Activated CD8-positive, alpha-beta T cell treated with anti-CD3 and anti-CD28 coated beads for 36 hours (primary cell): ENCODE data around the gene SYNGAP1. TPM values are rescaled to one million over a fixed set of nuclear protein-coding genes. Genes with fewer than 3 reads are reported as not detected.

Experiments
- ATAC-seq: fragments of 200-7000 bp; cut with Tn5 transposase; one replicate; pipeline ENCODE4 v1.10.0; 2021; ENCODE audit warnings: mild to moderate bottlenecking, moderate library complexity
- CTCF ChIA-PET: fragments of 350-600 bp; sonication (Branson Sonifier 250); formaldehyde crosslinking; loops from one replicate; lab custom pipeline; 2021; ENCODE audit warnings: antibody characterized with exemption; lab: Charles Lee
- POLR2A ChIA-PET: fragments of 350-600 bp; sonication (Branson Sonifier 250); formaldehyde crosslinking; loops from one replicate; lab custom pipeline; 2021; ENCODE audit warnings: antibody characterized with exemption; lab: Charles Lee
- DNase-seq: peaks from one replicate; pipeline ENCODE4 v3.0.0-alpha.2; 2020
- H3K27ac Mint-ChIP-seq: one replicate; pipeline ENCODE4 v1.8.0; 2021; ENCODE audit warnings: mild to moderate bottlenecking, mixed read lengths
- H3K27me3 Mint-ChIP-seq: one replicate; pipeline ENCODE4 v1.8.0; 2021; ENCODE audit warnings: mixed read lengths
- H3K36me3 Mint-ChIP-seq: one replicate; pipeline ENCODE4 v1.8.0; 2021; ENCODE audit warnings: low read depth, mixed read lengths
- H3K4me1 Mint-ChIP-seq: one replicate; pipeline ENCODE4 v1.8.0; 2021; ENCODE audit warnings: low read depth, mixed read lengths
- H3K4me3 Mint-ChIP-seq: one replicate; pipeline ENCODE4 v1.8.0; 2021; ENCODE audit warnings: mild to moderate bottlenecking, moderate library complexity, mixed read lengths
- H3K9me3 Mint-ChIP-seq: one replicate; pipeline ENCODE4 v1.8.0; 2021; ENCODE audit warnings: mixed read lengths
- intact Hi-C: fragments of 100-400 bp; cut with micrococcal nuclease; formaldehyde crosslinking; loops from one replicate; pipeline ENCODE4 v1.10.0; 2022
- total RNA-seq, 2 experiments: library from RNA; stranded (reverse); gene quantifications; one replicate each; pipeline ENCODE4 v1.2.3, GENCODE V29; 2021
- TF ChIP-seq, protein P1 (sequence below): fragments of 200-600 bp; IDR thresholded peaks from one replicate; pipeline ENCODE4 v1.8.0; 2022; ENCODE audit warnings: antibody characterized with exemption, mild to moderate bottlenecking

Gene SYNGAP1
- total RNA-seq, 2 experiments from 2014 or later: 57.9 to 67.0 TPM

DNA sequence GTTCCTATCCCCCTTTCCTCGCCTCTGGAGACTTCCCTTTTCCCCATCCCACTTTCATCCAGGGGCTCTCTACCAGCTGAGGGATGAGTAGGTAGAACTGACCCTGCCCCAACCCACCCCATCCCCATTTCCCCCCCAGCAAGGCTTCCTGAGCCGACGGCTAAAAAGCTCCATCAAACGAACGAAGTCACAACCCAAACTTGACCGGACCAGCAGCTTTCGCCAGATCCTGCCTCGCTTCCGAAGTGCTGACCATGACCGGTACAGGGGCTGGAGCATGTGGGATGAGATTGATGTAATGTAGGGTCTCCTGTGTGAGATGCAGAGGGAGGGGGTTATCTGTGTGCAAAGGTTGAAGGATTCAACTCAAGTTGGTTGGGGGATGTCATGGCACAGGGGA is 12.7 kb downstream of the SYNGAP1 start:
- no peak for ATAC-seq
- ChIA-PET CTCF (interaction anchor here (1.1 kb wide), 1 partner anchor 18 kb away, joined by 3 read pairs; no protein-coding TSS in a partner anchor), POLR2A (no interaction called here)
- intact Hi-C loops: no loop called here
- H3K9me3 Mint-ChIP-seq: no peaks in the 10 kb centered on the region
- peak overlapping the region; percentile 88 for H3K4me3 Mint-ChIP-seq
- H3K27me3 Mint-ChIP-seq: no peaks in the 10 kb centered on the region
- peaks cover 30% of the 10 kb centered on the region for H3K36me3 Mint-ChIP-seq
- TF ChIP-seq, protein P1, sequence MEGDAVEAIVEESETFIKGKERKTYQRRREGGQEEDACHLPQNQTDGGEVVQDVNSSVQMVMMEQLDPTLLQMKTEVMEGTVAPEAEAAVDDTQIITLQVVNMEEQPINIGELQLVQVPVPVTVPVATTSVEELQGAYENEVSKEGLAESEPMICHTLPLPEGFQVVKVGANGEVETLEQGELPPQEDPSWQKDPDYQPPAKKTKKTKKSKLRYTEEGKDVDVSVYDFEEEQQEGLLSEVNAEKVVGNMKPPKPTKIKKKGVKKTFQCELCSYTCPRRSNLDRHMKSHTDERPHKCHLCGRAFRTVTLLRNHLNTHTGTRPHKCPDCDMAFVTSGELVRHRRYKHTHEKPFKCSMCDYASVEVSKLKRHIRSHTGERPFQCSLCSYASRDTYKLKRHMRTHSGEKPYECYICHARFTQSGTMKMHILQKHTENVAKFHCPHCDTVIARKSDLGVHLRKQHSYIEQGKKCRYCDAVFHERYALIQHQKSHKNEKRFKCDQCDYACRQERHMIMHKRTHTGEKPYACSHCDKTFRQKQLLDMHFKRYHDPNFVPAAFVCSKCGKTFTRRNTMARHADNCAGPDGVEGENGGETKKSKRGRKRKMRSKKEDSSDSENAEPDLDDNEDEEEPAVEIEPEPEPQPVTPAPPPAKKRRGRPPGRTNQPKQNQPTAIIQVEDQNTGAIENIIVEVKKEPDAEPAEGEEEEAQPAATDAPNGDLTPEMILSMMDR: no peak
- peak overlapping the region; percentile 61 for H3K27ac Mint-ChIP-seq
- DNase-seq: no peak
- peaks cover 54% of the 10 kb centered on the region for H3K4me1 Mint-ChIP-seq

- no peaks in the 10 kb centered on the region for H3K9me3 Mint-ChIP-seq
- CTCF ChIA-PET: no interaction called here
Measured at GRCh38 chr6:33433001-33433543, 13.2 kb downstream of the SYNGAP1 start.

DNA sequence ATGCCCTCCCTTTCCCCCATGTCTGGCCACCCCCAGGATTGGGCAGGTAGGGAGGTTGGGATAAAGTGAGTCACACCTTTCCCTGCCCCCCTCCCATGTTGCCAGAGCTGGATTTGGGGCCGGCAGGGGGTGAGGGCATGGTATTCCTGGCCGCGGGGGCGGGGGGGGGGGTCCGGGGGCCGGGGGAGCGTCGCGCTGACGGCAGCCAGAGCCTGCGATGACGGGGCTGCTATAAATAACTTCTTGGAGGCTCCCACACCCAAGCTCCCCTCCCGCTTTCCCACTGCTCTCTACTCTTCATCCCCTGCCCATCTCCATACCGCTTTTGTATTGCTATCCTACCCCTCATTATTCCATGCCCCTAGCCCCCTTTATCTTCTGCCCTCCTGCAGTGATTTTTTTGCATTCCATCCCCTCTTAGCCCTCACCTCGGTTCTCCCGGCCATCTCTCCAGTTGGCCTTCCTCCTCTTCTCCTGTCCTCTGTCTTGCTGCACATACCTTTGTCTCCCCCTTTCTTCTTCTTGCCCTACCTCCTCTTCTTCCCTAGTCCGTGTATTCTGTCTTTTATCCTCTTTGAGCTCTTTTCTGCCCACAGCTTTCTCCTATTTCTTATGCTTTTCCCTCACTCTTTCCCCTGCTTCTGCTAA is 13.8 kb downstream of the SYNGAP1 start:
- DNase-seq (no peak), ATAC-seq (no peak)
- Mint-ChIP-seq H3K9me3 (no peaks in the 10 kb centered on the region), H3K4me3 (no peak overlapping the region), H3K27ac (no peak overlapping the region), H3K27me3 (no peaks in the 10 kb centered on the region), H3K36me3 (peaks cover 32% of the 10 kb centered on the region), H3K4me1 (peaks cover 48% of the 10 kb centered on the region)
- TF ChIP-seq, protein P1: no peak
- ChIA-PET CTCF (no interaction called here), POLR2A (interaction anchor here (1.3 kb wide), 1 partner anchor 8 kb away, joined by 3 read pairs; no protein-coding TSS in a partner anchor)
- intact Hi-C loops: no loop called here

More at GRCh38 chr6:33433001-33433543, 13.2 kb downstream of the SYNGAP1 start:
- peaks cover 30% of the 10 kb centered on the region for H3K36me3 Mint-ChIP-seq
- intact Hi-C loops: no loop called here
- H3K27ac Mint-ChIP-seq: no peak overlapping the region
- H3K4me1 Mint-ChIP-seq: peaks cover 54% of the 10 kb centered on the region
- TF ChIP-seq, protein P1: no peak
- POLR2A ChIA-PET: interaction anchor here (1.3 kb wide), 1 partner anchor 8 kb away, joined by 3 read pairs; no protein-coding TSS in a partner anchor
- peak overlapping the region; percentile 88 for H3K4me3 Mint-ChIP-seq
- DNase-seq (no peak), ATAC-seq (no peak)
- no peaks in the 10 kb centered on the region for H3K27me3 Mint-ChIP-seq

GRCh38 chr6:33434961-33435360 is 15.1 kb downstream of the SYNGAP1 start:
- Mint-ChIP-seq H3K4me3 (no peak overlapping the region), H3K9me3 (no peaks in the 10 kb centered on the region), H3K27ac (no peak overlapping the region), H3K27me3 (no peaks in the 10 kb centered on the region), H3K4me1 (peaks cover 42% of the 10 kb centered on the region), H3K36me3 (peaks cover 38% of the 10 kb centered on the region)
- TF ChIP-seq, protein P1: no peak
- intact Hi-C loops: no loop called here
- DNase-seq (no peak), ATAC-seq (no peak)
- POLR2A ChIA-PET: no interaction called here
- CTCF ChIA-PET: interaction anchor here (1.3 kb wide), 1 partner anchor 20 kb away, joined by 4 read pairs; no protein-coding TSS in a partner anchor

DNA sequence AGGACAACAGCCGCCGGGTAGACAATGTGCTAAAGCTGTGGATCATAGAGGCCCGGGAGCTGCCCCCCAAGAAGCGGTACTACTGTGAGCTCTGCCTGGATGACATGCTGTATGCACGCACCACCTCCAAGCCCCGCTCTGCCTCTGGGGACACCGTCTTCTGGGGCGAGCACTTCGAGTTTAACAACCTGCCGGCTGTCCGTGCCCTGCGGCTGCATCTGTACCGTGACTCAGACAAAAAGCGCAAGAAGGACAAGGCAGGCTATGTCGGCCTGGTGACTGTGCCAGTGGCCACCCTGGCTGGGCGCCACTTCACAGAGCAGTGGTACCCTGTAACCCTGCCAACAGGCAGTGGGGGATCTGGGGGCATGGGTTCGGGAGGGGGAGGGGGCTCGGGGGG is 17.8 kb downstream of the SYNGAP1 start:
- H3K27ac Mint-ChIP-seq: no peak overlapping the region
- H3K4me3 Mint-ChIP-seq: no peak overlapping the region
- DNase-seq (no peak), ATAC-seq (no peak)
- ChIA-PET POLR2A (interaction anchor here (1.5 kb wide), 1 partner anchor 9 kb away, joined by 3 read pairs; no protein-coding TSS in a partner anchor), CTCF (no interaction called here)
- TF ChIP-seq, protein P1: no peak
- H3K9me3 Mint-ChIP-seq: no peaks in the 10 kb centered on the region
- intact Hi-C loops: no loop called here
- no peaks in the 10 kb centered on the region for H3K27me3 Mint-ChIP-seq
- H3K36me3 Mint-ChIP-seq: peaks cover 39% of the 10 kb centered on the region
- H3K4me1 Mint-ChIP-seq: peaks cover 18% of the 10 kb centered on the region
